ENCODE measurements around the gene IGSF21.
A peak's percentile ranks its signal among the peaks of the same experiment; 100 is the strongest.

Gene IGSF21

DNA sequence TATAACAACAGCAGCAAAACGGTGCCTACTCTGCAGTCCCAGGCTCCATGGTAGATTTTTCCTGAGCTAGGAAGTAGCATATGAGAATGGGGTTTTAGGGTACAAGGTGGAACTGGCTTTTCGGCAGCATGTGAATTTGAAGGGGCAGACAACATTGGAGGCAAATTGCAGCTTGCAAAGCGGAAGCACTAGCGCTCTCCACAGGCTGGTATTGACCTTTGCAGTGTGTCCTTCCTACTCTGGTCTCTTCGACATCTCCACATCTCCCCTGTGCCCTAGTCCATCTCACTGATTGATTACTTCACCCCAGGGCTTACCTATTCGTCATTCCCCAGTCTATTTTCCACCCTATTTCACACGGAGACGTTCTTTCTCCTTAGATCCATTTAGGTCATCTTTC, 13.0 kb downstream of the IGSF21 start:
- no peak for DNase-seq

DNA sequence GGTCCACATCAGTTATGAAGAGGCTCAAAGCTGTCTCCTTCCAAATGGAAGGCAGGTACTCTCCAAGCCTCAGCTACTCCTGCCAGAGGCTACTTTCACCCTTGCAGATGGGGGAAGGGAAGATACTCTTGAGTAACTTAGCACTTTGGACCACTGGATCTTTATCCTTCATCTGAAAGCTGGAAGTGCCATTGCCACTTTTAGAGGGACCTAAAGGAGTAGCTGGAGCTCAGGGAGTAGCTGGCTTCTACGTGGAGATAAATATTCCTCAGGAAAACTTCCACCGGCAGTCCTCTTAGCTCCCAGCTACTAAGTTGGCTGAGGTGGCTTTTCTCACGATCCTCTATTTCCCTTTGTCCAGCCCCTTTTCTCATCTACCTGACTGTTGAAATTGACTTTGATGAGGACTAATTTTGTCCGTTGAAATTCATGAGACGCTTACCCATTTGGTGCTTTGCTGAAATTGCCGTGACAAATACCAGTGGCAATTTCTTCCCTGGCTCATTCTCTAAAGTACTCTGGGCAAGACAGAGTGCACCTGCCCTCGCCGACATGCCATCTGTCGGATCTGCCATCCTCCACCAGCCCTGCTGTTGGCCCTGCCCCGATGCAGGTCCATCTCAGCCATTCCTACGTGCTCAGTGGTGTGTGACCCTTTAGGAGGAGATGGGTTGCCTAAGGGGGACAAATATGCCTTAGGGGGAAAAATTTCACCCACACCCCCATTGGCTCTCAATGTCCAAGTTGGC, 13.6 kb downstream of the IGSF21 start:
- DNase-seq: no peak

DNA sequence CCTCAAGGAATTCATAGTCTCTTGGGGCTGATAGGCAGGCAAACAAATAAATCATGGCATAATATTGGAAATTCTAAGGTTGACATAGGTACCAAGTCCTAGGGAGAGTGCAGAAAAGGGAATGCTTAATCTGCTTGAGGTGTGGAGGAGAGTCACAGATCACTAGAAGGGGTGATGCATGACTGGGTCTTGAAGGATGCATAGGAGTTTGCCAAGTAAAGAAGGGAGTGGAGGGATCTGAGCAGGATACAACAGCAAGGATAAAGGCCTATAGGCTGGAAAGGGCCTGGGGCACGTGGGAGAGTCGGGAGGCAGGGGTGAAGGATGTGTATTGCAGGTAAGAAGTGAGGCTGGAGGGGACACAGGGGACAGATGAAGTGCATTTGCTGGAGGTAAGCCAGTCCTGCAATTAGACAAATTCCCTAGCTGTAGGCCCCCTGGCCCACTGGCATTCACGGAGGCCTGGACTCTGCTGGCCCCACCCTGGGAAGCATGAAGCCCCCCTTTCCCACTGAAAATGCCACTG, 15.9 kb downstream of the IGSF21 start:
- DNase-seq: no peak

DNA sequence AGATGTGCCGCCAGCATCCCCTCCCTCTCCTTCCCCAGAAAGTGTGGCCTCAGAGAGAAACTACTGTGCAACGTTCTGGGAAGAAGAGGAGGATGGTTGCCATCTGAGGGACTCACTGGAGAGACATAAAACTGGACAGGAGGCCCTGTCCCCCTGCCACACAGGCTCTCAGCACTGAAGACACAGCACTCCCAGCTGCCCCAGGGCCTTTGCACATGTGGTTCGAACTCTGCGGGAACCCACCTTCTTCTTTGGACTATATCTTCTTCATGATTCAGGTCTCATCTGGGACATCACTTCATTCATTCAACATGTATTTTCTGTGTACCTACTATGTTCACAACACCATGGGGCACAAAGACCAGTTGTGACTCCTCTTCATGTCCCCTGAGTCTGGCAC, 17.4 kb downstream of the IGSF21 start:
- DNase-seq: no peak

DNA sequence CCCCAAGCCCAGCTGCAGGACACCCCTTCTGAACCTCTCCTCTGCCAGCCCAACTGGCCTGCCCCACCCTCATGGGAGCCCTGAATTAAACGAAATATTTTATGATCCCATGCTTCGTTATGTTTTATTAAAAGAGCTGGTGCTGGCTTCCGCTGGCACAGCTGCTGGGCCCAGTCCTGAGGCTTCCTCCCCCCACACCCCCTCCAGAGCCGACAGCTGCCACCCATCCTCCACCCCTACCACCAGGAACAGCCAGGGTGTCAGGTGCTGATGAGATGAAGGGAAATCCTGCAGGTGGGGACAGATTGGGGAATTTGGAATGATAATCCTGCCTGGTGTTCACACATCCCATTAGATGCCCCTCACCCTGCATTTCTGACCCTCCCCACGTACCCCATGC, 19.0 kb downstream of the IGSF21 start:
- no peak for DNase-seq

DNA sequence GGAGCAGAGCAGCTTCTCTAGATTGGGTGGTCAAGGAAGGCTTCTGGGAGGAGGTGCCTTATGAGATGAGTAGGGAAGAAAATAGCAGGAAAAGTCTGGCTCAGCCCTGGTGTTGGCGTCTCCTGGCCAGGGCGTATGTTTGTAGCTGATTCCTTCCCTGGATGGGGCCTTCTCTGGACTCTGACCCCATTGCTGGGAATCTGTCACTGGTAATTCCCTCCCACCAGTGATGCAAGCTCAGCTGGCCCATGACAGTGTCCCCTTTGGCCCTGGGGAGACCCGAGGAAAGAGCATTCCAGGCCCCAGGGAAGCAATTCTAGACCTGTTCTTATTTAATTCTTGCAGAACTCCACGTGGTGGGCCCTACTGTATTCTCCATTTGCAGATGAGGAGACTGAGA, 20.7 kb downstream of the IGSF21 start:
- DNase-seq: no peak

DNA sequence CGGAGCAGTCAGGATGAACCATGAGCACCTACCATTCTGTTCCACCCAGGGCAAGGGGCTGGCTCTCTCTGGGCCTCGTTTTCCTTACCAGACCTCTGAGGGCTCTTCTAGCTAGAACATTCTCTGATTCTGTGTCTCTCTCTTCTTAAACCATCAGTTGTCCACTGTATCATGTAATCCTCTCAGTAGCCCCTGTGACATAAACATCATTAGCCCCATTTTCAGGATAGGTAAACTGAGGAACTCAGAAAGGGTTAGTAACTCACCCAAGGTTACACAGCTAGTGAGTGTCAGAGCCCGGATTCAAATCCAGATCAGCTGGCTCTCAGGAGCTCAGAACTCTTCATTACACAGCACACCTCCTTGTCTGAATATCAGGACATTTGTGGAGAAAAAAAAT, 22.8 kb downstream of the IGSF21 start:
- no peak for DNase-seq

DNA sequence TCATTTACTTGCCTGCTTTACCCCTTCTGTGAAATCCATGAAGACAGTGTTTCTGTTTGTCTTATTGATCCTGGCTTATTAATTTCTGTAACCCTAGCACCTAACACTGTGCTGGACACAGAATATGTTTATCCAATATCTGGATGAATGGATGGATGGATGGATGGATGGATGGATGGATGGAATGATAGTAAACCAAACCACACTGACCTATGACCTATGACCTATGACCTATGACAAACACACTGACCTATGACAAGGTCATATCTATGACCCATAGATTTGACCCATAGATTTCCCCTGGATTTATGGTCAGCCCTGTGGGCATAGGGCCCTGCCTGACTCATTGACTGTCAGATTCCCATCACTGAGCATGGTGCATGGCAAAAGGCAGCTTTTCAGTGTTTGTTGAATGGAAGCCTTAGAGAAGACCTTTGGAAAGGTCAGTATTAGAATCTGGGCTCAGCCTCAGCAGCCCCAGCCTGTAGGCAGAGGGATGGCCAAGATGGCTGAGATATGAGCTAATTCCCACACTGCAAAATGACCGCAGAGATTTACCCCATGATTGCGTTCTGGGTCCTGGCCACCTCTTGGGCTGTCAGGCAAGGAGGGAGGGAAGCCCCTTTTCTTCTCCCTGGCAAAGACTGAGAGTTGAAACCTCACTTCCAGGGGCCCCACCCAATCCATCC, 24.6 kb downstream of the IGSF21 start:
- DNase-seq: no peak

DNA sequence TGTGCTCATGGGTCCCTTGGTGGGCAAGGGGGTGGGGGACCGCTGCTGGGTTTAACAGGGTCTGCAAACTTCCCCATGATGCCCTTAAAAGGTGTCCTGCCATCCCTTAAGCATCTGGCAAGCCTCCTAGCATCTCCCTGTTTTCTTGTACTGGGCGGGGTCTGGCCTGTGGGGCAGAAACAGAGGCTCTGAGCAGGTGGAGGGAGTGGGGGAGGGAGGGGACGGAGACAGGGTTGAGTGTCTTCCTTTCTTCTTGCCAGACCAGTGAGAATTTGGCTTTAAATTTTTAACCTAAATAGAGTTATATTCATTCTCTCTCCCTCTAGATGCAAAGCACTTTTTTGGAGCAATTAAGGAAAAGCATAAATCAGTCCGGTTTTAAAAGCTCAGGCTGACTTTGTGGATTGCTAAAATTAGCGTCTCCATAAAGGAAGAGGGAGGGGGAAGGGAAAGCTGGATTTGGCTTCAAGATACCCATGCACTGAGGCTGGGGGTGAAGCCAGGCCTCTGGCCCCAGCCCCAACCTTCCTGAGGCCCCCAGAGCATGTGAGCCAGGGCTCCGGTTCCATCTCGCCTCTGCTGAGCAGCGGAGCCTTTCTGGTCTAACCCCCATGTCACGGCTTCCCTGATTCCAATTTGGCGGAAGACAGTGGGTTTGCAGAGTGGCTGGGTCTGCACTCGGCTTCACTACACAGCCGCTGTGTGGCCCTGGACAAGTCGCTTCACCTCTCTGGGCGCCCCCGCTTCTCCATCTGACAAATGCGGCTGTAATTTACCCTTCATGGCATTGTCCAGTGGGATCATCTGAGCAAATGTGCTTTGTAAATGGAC, 25.3 kb downstream of the IGSF21 start:
- DNase-seq: no peak

DNA sequence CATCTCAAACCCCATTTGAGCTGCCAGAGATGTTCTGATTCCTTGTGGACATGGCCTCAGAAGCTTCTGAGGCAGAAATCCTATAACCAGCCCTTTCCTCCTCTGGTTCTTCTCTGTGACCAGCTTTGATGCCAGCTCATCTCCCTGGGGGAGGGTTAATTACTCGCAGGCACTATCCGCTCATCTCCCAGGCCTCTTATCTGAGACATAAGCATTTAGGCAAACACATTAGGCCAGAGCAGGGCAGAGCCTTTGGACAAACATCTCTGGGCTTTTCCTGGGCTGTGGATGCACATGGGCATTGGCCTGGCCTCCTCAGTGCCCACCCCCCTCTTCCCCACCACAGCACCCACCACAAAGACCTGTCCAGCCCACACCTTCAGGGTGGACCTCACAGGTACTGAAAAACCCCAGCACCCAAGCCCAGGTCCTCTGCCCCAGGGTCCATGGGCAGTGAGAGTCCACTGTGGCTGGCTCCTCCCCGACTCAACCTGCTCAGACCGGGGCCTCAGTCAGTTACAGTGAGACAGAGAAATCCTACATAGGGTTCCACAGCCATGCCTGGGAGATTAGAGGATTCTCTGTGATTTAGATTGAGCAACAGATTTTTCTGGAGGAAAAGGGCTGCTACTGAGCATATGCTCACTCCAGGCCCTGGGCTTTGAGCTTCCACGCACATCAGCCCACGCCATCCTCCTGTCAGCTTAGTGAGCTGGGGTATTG, 26.9 kb downstream of the IGSF21 start:
- DNase-seq: peak; percentile 65

DNA sequence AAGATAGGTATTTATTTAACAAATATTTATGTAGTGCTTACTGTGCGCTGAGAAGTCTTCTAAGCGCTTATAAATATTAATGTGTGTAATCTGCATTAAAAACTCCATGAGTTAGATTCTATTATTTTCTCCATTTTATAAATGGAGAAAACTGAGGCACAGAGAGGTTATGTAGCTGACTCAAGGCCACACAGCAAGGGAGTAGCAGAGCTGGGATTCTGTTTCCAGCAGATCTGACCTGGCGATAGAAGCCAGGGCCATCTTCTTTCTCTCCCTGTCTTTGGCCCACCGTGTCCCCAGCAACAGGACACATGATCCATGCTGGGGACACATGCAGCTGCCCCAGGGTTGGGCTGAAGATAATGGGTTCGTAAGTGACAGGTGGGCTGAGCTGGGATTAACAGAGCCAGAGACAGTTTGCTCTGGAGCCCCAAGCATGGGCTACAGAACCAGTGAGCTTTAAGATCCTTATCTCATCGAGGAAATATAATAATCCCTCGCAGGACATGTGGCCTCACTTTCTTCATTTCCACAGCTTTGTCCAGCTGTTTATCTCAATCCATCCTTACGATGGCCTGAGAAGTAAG, 30.3 kb downstream of the IGSF21 start:
- DNase-seq: no peak

DNA sequence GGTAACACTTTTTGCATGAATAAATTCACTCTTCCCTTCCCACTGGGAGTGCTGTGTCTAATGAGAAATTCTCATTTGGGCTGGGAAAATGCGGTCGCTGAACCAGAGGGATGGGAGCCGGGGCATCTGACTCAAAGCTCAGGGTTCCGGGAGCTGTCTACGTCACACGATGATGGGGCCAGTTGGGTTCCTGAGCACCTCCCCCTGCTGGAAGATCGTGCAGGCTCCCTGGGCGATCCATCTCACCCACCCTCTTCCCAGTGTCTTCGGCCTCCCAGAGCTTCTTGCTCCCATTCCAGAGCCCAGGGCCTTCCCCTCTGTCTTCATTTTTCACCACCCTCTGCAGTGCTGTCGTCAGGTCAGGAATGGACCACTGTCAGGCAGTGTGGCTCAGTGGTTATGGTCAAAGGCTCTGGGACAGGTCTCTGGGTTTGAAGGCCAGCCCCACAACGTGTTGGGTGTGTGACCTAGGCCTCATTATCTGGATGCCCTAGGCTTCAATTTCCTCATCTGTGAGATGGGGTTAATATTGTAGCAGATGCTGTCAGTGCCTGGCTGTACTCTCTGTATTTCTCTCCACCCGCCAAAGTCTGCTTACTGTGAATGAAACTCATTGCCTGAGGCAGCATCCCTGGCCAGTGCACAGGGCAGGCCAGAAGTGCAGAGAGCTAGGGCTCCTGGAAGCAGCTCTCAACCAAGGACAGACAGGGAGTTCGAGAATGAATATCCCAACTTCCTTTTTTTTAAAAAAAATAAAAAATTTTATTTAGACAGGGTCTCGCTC, 31.8 kb downstream of the IGSF21 start:
- no peak for DNase-seq

DNA sequence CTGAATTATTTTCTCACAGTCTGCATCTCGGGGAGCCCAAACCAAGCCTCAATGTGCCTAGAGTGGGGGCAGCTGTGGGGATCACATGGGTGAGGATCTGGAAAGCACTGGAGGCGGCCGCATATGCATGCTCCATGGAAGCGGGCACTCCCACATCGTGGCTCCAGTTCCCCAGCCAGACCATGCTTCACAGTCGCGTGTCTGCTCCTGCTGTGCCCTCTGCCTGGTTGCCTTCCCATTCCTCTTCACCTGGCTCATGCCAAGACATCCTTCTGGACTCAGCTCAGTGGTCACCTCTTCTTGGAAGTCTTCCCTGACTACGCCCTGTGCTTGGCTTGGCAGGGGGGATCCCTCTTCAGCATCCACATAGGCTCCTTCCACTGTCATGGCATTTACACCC, 32.8 kb downstream of the IGSF21 start:
- DNase-seq: no peak

DNA sequence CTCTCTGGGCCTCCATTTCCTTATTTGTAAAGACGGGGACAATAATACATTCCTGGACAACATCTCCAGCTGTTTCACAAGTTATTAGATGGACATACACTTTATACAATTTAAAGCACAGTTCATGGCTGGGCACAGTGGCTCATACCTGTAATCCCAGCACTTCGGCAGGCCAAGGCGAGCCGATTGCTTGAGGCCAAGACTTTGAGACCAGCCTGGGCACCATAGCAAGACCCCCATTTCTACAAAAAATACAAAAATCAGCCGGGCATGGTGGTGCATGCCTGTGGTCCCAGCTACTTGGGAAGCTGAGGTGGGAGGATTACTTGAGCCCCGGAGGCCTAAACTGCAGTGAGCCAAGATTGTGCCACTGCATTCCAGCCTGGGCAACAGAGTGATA, 34.1 kb downstream of the IGSF21 start:
- no peak for DNase-seq

DNA sequence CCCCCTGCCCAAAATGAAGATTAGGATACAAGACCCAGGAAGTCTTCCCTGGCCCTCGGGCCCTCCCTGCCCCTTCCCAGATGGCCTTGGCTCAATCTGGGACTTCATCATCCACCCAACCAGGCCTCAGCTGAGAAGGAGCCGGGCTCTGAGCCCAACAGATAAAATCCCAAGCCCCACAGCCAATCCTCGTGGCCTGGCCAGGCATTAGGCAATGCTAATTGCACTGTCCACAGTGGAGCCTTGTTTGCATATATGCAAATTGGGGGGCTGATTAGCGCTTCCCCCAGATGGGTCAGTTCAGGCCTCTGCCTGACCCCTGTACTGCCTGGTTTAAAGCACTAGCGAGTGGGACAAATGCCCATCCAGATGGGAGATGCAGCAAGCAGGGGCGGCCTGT, 34.9 kb downstream of the IGSF21 start:
- DNase-seq: no peak

DNA sequence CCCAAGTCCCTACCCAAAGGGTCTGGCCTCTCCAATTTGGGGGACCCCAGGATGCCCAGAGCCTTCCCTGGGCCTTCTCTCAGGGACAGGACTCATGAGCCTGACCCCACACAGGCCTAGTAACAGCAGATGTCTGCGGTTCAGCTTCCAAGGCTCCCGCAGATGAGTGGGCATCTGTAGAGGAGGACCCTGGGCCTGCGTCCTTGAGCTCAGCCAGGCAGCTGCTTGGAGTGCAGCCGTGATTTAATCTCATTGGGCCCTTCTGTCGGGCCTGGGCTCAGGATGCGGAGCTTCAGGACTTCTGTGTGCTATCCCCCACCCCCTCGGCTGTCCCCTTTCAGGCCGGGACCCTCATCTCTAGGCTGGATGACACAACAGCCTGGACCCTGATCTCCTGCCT, 35.4 kb downstream of the IGSF21 start:
- DNase-seq: no peak

DNA sequence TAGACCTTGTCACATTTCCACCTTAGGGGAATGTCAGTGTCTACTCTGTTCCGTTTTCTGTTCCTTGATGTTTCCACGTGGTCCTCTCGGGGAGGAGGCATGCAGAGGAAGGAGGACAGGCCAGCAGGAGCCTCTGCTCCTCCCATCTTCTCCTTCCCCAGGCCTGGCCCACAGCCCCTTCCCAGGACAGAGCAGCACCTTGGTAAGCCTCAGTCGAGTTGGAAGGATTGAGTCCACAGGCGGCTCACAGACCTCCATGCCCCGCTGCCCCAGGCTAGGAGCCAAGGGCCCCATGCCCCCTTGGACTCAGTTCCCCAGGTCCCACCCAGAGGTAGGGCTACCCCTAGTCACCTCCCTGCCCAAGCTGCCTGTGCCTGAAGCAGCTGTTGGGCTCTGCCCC, 36.5 kb downstream of the IGSF21 start:
- no peak for DNase-seq

DNA sequence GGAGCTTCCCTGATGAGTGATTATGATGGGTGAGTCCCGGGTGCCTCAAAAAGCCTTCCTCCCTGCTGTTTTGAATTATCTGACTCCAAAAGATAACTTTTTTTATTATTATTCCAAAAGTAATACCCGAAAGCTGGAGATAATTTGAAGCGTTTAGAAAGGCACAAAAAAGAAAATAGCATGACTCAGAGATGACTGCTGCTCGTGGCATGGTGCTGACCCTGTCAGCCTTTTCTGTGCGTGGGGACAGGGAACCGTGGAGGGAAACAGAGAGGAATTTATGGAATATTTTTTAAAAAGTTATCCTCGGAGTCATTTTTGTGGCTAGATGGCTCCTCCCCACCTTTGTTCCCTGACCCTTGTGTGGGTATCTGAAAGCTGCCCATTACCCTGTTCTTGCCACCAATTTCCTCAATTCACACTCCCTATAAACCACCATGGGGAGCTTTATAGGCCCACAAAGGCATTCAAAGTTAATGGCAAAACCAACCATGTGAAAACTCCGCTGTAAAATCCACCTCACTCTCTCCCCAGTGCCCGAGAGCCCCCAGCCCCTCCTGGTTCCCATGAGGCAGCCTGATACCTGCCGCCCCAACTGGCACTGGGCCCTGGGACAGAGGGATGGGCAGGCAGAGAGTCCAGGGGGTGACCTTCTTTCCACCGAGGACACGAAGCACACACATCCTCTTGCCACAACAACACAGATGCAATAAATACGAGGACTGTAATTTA, 37.5 kb downstream of the IGSF21 start:
- DNase-seq: no peak

DNA sequence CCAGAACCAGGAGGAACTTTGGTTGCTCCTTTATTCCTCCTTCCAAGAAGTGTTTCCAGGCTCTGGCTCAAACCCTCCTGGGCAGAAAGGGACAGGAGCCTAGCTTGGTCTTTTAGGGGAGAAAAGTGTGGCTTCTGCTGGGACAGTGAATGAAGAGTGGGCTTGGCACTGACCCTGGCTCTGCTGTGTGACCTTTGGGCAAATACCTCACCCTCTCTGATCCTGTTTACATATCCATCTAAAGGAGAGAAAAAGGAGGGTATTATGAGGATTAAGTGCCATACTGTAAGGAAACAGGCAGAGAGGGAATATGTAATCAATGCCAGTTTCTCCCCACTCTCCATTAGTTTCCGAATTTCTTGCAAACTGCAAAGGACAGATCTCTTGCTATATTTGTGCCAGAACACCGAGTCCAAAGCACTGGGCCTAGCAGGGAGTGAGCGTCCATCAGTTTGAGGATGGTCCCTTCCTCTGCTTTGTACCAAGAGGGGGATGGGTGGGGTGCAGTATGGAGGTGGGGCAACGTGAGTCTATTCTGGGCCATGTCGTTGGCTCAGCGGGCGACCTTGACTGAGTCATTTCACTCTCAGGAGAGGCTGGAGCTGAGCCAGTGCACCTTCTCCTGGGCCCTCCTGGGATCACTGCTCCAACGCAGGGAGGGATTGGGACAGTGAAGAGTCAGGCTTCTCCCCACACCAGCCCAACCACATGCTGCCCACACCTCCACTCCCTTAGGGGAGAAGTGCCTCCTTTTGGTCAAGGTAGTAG, 38.4 kb downstream of the IGSF21 start:
- DNase-seq: no peak

DNA sequence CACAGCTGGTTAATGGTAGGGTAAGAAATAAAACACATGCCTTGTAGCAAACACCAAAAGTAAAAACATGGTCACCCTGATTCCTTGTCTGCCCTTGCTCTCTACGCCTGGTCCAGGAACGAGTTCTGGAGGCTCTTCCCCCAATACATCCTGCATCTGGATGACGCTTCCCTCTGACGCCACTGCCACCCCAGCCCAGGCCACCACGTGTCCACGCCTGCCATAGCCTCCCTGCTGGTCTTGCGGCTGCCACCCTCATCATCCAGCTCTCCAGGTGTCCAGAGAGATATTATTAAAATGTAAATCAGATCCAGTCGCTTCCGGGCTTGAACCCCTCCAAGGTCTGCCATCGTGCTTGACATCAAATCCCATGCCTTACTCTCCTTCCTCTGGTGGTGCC, 39.3 kb downstream of the IGSF21 start:
- no peak for DNase-seq

Data from islet precursor cell (in vitro differentiated cells).